Body of pancreas (tissue), 4 donors: ENCODE data around the gene NXPH2. TPM values are rescaled to one million over a fixed set of nuclear protein-coding genes. Genes with fewer than 3 reads are reported as not detected.

Experiments
- ATAC-seq: fragments of 150-250 bp; one replicate; pipeline ENCODE4 v1.9.1; 2016
- DNase-seq, 4 donors: peaks; one replicate each; pipeline ENCODE4 v3.0.0-alpha.2; 2019
- H3K27ac ChIP-seq, 4 donors: fragments of 200-600 bp; sonication (generic); 1 replicate in 3 of 4; 2 replicates in 1 of 4; pipeline versions ENCODE4 v1.5.1 to v1.6.1; 2016 to 2019; ENCODE audit warnings: mild to moderate bottlenecking in 1 of 4, mixed read lengths in 1 of 4, moderate library complexity in 1 of 4
- H3K27me3 ChIP-seq, 2 donors: fragments of 200-600 bp; sonication (generic); one replicate each; pipeline ENCODE4 v1.6.0; 2016; ENCODE audit warnings: mild to moderate bottlenecking in 1 of 2
- H3K36me3 ChIP-seq, 2 donors: fragments of 200-600 bp; sonication (generic); replicated peaks in 1 of 2; 2 replicates each; pipeline ENCODE4 v1.5.1; 2016; ENCODE audit warnings: low read depth in 2 of 2; ENCODE audit not compliant: insufficient read depth in 1 of 2
- H3K4me1 ChIP-seq: fragments of 200-600 bp; sonication (generic); one replicate; pipeline ENCODE4 v1.6.0; 2016
- H3K4me3 ChIP-seq, 2 donors: fragments of 200-600 bp; sonication (generic); 1 replicate in 1 of 2; 2 replicates in 1 of 2; pipeline ENCODE4 v1.5.1; 2016 to 2019
- H3K9me3 ChIP-seq, 3 donors: fragments of 200-600 bp; sonication (generic); 1 replicate in 2 of 3; 2 replicates in 1 of 3; pipeline ENCODE4 v1.5.1; 2016
- CTCF ChIP-seq, 7 experiments: fragments of 450-650 bp in 4 of 7; fragments of 200-600 bp in 3 of 7; sonication (generic) in 3 of 7; IDR thresholded peaks; one replicate each; pipeline ENCODE4 v1.5.1; 2016 to 2019; ENCODE audit warnings: antibody characterized with exemption in 7 of 7
- POLR2A ChIP-seq, 3 donors: fragments of 450-650 bp; IDR thresholded peaks; one replicate each; pipeline ENCODE4 v1.6.1; 2016; ENCODE audit warnings: antibody characterized with exemption in 3 of 3, mild to moderate bottlenecking in 2 of 3
- WGBS, 2 donors: methylation state at CpG; one replicate each; pipeline ENCODE4 v1.1.5; 2017; 5-methylcytosine and 5-hydroxymethylcytosine counted together
- intact Hi-C: fragments of 100-400 bp; cut with DNase I; formaldehyde crosslinking; loops from one replicate; pipeline ENCODE4 v1.15.1; 2023
- total RNA-seq, 2 donors: library from RNA; depleted of rRNA; stranded (reverse); fragments of >200 nt; gene quantifications; one replicate each; pipeline ENCODE4 v1.1.0, GENCODE V29; 2016

Gene NXPH2
- total RNA-seq, 2 donors from 2014 or later = not detected

DNA sequence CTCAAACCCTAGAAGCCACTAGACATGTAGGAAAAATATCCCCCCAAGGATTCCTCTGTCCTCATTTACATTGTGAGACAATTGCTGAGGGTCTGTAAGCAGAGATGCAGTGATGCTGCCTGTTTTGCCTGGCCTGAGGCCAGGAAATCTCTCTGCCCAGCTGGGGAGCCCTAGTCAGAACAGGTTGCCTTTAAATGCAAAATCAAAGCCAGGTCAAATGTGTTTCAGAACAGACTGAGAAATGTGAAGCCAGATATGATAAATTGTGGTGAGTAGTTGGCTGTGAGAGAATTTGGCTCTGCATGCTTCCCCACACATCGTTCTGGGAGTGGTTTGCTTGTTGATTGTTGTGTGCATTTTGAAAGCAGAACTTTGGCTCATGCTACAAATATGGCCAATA is 38.4 kb upstream of the NXPH2 start:
- H3K4me1 ChIP-seq = no peaks in the 10 kb centered on the region
- TF ChIP-seq POLR2A (IDR thresholded peaks at IDR 0.05) = no peak
- TF ChIP-seq CTCF (IDR thresholded peaks at IDR 0.05) = no peak
- no peak for ATAC-seq
- DNase-seq = no peak
- no peak overlapping the region for H3K4me3 ChIP-seq
- intact Hi-C loops = no loop called here
- no peak overlapping the region for H3K27ac ChIP-seq
- 7 to 17% methylated on average over 1 of the region's 1 CpG for WGBS, 2 donors
- no peaks in the 10 kb centered on the region for H3K9me3 ChIP-seq
- H3K27me3 ChIP-seq = no peaks in the 10 kb centered on the region
- no peaks in the 10 kb centered on the region for H3K36me3 ChIP-seq

DNA sequence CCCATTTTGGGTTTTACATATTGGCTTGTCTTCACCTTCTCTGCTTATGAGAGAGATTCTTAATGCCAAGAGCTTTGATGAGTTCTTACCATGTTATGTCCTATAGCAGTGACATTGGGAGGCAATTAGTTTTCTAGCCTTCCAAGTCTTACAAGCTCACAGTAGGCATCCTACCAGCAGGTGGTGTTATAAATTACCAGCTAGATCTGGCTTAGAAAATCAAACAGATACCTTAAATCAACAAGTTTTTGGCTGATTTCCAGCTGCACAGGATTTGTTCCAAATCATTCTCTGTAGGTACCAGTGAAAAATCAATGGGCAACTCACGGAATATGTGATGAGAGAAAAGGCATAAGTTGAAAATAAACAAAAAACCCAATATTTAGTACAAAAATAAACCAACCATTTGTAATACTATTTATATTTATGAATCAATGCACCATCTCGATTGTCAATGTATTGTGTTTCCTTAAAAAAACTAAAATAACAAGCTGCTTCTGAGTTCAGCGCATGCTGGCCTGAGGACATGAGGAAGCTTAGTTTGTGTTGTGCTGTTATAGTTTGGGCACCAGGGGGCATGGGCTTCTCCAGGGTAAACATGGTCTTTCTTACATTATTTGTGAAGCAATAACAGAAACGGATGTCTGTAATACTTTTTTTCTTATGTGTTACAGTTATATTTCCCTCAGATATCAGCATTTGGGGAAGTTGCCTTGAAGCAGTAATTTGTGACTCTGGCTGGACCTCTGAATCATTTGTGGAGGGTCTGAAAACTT is 34.1 kb upstream of the NXPH2 start:
- peak in 2 of 4 donors; percentile 12 to 14 for DNase-seq

GRCh38 chr2:138811431-138811830 is 31.2 kb upstream of the NXPH2 start:
- no peaks in the 10 kb centered on the region for H3K27me3 ChIP-seq
- no peaks in the 10 kb centered on the region for H3K4me1 ChIP-seq
- ATAC-seq (no peak), DNase-seq (no peak)
- H3K36me3 ChIP-seq = no peaks in the 10 kb centered on the region
- no peak overlapping the region for H3K27ac ChIP-seq
- H3K9me3 ChIP-seq = no peaks in the 10 kb centered on the region
- no peak for TF ChIP-seq CTCF (IDR thresholded peaks at IDR 0.05)
- TF ChIP-seq POLR2A (IDR thresholded peaks at IDR 0.05) = no peak
- no peak overlapping the region for H3K4me3 ChIP-seq
- intact Hi-C loops = no loop called here
- 53 to 54% methylated on average over 3 of the region's 3 CpGs for WGBS, 2 donors

More for the DNA sequence above, 34.1 kb upstream of the NXPH2 start:
- intact Hi-C loops = no loop called here
- no peak for ATAC-seq
- Histone ChIP-seq H3K4me3 (no peak overlapping the region), H3K27me3 (no peaks in the 10 kb centered on the region), H3K27ac (no peak overlapping the region), H3K36me3 (no peaks in the 10 kb centered on the region), H3K9me3 (no peaks in the 10 kb centered on the region), H3K4me1 (no peaks in the 10 kb centered on the region)
- 19 to 31% methylated on average over 4 of the region's 4 CpGs for WGBS, 2 donors
- TF ChIP-seq CTCF (IDR thresholded peaks at IDR 0.05) = peak in 3 of 7 experiments; percentile 6 to 27 (median 13)
- no peak for TF ChIP-seq POLR2A (IDR thresholded peaks at IDR 0.05)

- H3K4me1 ChIP-seq = no peaks in the 10 kb centered on the region
- no peak for ATAC-seq
These were observed 14.5 kb upstream of the NXPH2 start for GRCh38 chr2:138794724-138795123.

More at GRCh38 chr2:138794724-138795123, 14.5 kb upstream of the NXPH2 start:
- Histone ChIP-seq H3K27ac (no peak overlapping the region), H3K4me3 (no peak overlapping the region), H3K9me3 (no peaks in the 10 kb centered on the region), H3K36me3 (no peaks in the 10 kb centered on the region), H3K27me3 (no peaks in the 10 kb centered on the region)
- intact Hi-C loops = no loop called here
- WGBS, 2 donors = 73 to 80% methylated on average over 1 to 2 of the region's 2 CpGs
- TF ChIP-seq CTCF (IDR thresholded peaks at IDR 0.05) (no peak), POLR2A (IDR thresholded peaks at IDR 0.05) (no peak)
- DNase-seq = no peak
